K562 (cell line): ENCODE data around the gene ZNF790. TPM values are rescaled to one million over a fixed set of nuclear protein-coding genes. Genes with fewer than 3 reads are reported as not detected.

Experiments
- AFF1 ChIP-seq, 2 experiments: fragments of 450-650 bp; IDR thresholded peaks; 2 replicates each; pipeline ENCODE4 v1.6.1; 2018; ENCODE audit warnings: mild to moderate bottlenecking in 2 of 2, low read depth in 1 of 2; ENCODE audit not compliant: partially characterized antibody in 2 of 2
- CXXC5 ChIP-seq: fragments of 250-450 bp; sonication (Bioruptor Pico); IDR thresholded peaks from 2 replicates; pipeline ENCODE4 v1.8.0; 2022; ENCODE audit warnings: inconsistent platforms, mild to moderate bottlenecking, moderate library complexity
- GMEB1 ChIP-seq: fragments of 250-450 bp; sonication (Bioruptor Pico); IDR thresholded peaks from 2 replicates; pipeline ENCODE4 v1.4.0; 2020; ENCODE audit warnings: mild to moderate bottlenecking
- GTF2A2 ChIP-seq: IDR thresholded peaks from 2 replicates; pipeline ENCODE4 v1.6.1; 2016; ENCODE audit warnings: mild to moderate bottlenecking, missing genetic modification characterization, missing compliant biosample characterization
- HBP1 ChIP-seq: fragments of 450-650 bp; formaldehyde crosslinking; IDR thresholded peaks from 2 replicates; pipeline ENCODE4 v1.4.0; 2022; ENCODE audit warnings: missing genetic modification characterization
- MYC ChIP-seq, 2 experiments: fragments of 250-450 bp in 1 of 2; sonication (Bioruptor Pico) in 1 of 2; IDR thresholded peaks; 2 replicates each; pipeline versions ENCODE4 v1.5.1 to v1.6.1; 2012 to 2021; ENCODE audit warnings: low read depth in 2 of 2, borderline replicate concordance in 1 of 2, improper control_type of control experiment in 1 of 2, low read length in 1 of 2, mild to moderate bottlenecking in 1 of 2, moderate library complexity in 1 of 2
- NR2C2 ChIP-seq, 2 experiments: fragments of 200-800 bp in 1 of 2; sonication (Bioruptor generic) in 1 of 2; sonication (generic) in 1 of 2; formaldehyde crosslinking in 1 of 2; IDR thresholded peaks; 2 replicates each; pipeline versions ENCODE4 v1.6.1 to v1.8.0; 2016 to 2022; ENCODE audit warnings: mild to moderate bottlenecking in 1 of 2, missing compliant biosample characterization in 1 of 2, missing genetic modification characterization in 1 of 2, missing genetic modification reagents in 1 of 2
- POLR2A ChIP-seq: fragments of 450-650 bp; conservative IDR thresholded peaks from 2 replicates; pipeline ENCODE4 v1.6.1; 2016
- POLR2G ChIP-seq: fragments of 200-400 bp; formaldehyde crosslinking; IDR thresholded peaks from 2 replicates; pipeline ENCODE4 v1.6.1; 2017; ENCODE audit warnings: low read depth, mild to moderate bottlenecking, antibody characterized with exemption, low read length, moderate library complexity
- polyA plus RNA-seq, 8 experiments: library from polyadenylated mRNA; depleted of rRNA in 4 of 8; stranded (reverse) in 5 of 8; unstranded in 3 of 8; fragments of >200 nt; fragmentation: Nextera tagmentation in 2 of 8; fragmentation: Illumina TruSeq in 1 of 8; extraction: Ambion mirVana in 2 of 8; extraction: Trizol in 1 of 8; gene quantifications; 2 replicates each; pipeline versions ENCODE4 v1.2.1 to v1.2.3, GENCODE V29; 2011 to 2014; ENCODE audit warnings: inconsistent platforms in 1 of 8, missing spikeins in 1 of 8
- total RNA-seq, 7 experiments: library from RNA; depleted of rRNA in 6 of 7; stranded (reverse); fragments of >200 nt in 6 of 7; fragmentation: Illumina TruSeq in 2 of 7; extraction: Trizol in 2 of 7; gene quantifications; 2 replicates each; pipeline versions ENCODE4 v1.2.1 to v1.2.3, GENCODE V29; 2011 to 2021; ENCODE audit warnings: low replicate concordance in 1 of 7
- TF ChIP-seq, protein P1 (sequence below), 2 experiments: fragments of 200-800 bp in 1 of 2; sonication (Bioruptor generic) in 1 of 2; sonication (generic) in 1 of 2; formaldehyde crosslinking in 1 of 2; IDR thresholded peaks in 1 of 2; conservative IDR thresholded peaks in 1 of 2; 2 replicates each; pipeline versions ENCODE4 v1.5.0 to v1.6.1; 2016 to 2020; ENCODE audit warnings: missing compliant biosample characterization in 1 of 2, missing genetic modification characterization in 1 of 2, missing genetic modification reagents in 1 of 2

ZNF790 gene
- total and polyA plus RNA-seq, 9 of the 15 experiments (the other 6 are each of a cell fraction or from before 2014, with no cell fraction given) = 0.33 to 1.7 (median 0.53) TPM

DNA sequence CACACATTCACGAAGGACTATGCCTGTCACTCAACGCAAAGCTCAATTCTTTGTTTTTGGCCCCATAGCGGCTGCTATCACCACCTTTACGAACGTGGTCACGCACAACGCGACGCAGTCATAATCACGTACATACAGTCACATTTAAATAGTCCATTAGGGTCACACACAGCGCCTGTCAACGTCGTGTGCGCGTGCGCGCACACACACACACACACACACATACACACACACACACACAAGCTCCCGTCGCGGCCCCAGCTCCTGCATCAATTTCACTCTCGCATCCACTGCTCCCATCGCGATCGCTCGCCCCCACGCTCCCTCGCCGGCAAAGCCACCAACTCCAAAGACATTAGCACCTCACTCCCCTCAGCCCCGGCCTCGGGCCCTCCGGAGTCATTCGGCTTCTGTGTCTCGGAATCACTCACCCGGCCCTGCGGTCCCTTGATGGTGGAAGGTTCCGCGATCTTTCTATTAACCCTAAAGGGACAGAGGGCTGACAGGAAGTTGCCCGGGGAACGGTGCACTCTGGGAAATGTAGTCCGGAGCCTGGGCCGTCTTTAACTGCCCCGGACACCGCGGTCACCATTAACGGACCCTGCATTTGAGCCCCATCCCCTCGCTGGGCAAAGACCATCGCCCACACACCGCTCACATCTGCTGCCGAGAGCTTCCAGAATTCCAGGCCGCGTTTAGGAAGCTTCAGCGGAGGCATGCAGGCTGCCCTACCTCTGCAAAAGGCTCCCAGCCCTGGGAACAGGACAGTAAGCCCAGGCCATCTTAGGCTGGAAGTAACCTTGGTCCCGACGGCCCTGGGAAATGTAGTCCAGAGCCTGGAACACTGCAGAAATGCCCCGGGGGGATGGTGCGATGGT, at the start of gene ZNF790 (continued):
- TF ChIP-seq HBP1 (no peak), CXXC5 (CRISPR knock-in tag) (peak; percentile 48), GTF2A2 (no peak), POLR2G (peak; percentile 76), AFF1 (IDR thresholded peaks at IDR 0.05; ENCODE audit: low read depth in 1 of 2, partially characterized antibody in 2 of 2) (peak in 1 of 2 experiments; percentile 89), POLR2A (peak; percentile 48; the same call in 1 of the 2 replicates), NR2C2 (CRISPR knock-in tag; IDR thresholded peaks at IDR 0.05) (no peak), NR2C2 (tag; IDR thresholded peaks at IDR 0.05) (peak; percentile 78), GMEB1 (peak; percentile 78), MYC (IDR thresholded peaks at IDR 0.05; ENCODE audit: low read depth, low read length) (no peak), MYC (CRISPR knock-in tag; IDR thresholded peaks at IDR 0.05; ENCODE audit: borderline replicate concordance, low read depth) (peak; percentile 20; the same call in 1 of the 2 replicates)
- TF ChIP-seq, protein P1, sequence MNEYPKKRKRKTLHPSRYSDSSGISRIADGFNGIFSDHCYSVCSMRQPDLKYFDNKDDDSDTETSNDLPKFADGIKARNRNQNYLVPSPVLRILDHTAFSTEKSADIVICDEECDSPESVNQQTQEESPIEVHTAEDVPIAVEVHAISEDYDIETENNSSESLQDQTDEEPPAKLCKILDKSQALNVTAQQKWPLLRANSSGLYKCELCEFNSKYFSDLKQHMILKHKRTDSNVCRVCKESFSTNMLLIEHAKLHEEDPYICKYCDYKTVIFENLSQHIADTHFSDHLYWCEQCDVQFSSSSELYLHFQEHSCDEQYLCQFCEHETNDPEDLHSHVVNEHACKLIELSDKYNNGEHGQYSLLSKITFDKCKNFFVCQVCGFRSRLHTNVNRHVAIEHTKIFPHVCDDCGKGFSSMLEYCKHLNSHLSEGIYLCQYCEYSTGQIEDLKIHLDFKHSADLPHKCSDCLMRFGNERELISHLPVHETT (CRISPR knock-in tag; conservative IDR thresholded peaks at IDR 0.05 in 1 of 2, IDR thresholded peaks at IDR 0.05 in 1 of 2) = peak in 1 of 2 experiments; percentile 47; a peak in 1 of 4 replicates
